Smooth muscle cell (in vitro differentiated cells): Measurements from ENCODE around the gene KLHL17. TPM values are rescaled to one million over a fixed set of nuclear protein-coding genes. Genes with fewer than 3 reads are reported as not detected.

Experiments used
- DNase-seq: peaks from one replicate; lab custom pipeline; 2025; ENCODE audit not compliant: unreplicated experiment; lab: John Stamatoyannopoulos, UW
- H2AFZ ChIP-seq: fragments of 200-600 bp; sonication (generic); 2 replicates; pipeline ENCODE4 v1.6.0; 2016; ENCODE audit warnings: antibody characterized with exemption, low read depth, mild to moderate bottlenecking
- H3F3A ChIP-seq: fragments of 200-600 bp; sonication (generic); 2 replicates; pipeline ENCODE4 v1.6.0; 2017; ENCODE audit warnings: antibody characterized with exemption, low read depth
- H3K27ac ChIP-seq: fragments of 200-600 bp; sonication (generic); 2 replicates; pipeline ENCODE4 v1.5.1; 2016; ENCODE audit warnings: low read depth, mild to moderate bottlenecking
- H3K27me3 ChIP-seq: fragments of 200-600 bp; sonication (generic); 2 replicates; pipeline ENCODE4 v1.6.1; 2016; ENCODE audit warnings: low read depth, mild to moderate bottlenecking
- H3K36me3 ChIP-seq: fragments of 200-600 bp; sonication (generic); 2 replicates; pipeline ENCODE4 v1.5.1; 2016; ENCODE audit warnings: low read depth
- H3K4me1 ChIP-seq: fragments of 200-600 bp; sonication (generic); 2 replicates; pipeline ENCODE4 v1.5.1; 2016; ENCODE audit warnings: low read depth
- H3K4me2 ChIP-seq: fragments of 200-600 bp; sonication (generic); 2 replicates; pipeline ENCODE4 v1.6.0; 2016; ENCODE audit warnings: mild to moderate bottlenecking
- H3K4me3 ChIP-seq: fragments of 200-600 bp; sonication (generic); 2 replicates; pipeline ENCODE4 v1.5.1; 2016; ENCODE audit warnings: mild to moderate bottlenecking
- H3K79me2 ChIP-seq: fragments of 200-600 bp; sonication (generic); 2 replicates; pipeline ENCODE4 v1.6.0; 2016; ENCODE audit warnings: low read depth, mild to moderate bottlenecking
- H3K9ac ChIP-seq: fragments of 200-600 bp; sonication (generic); 2 replicates; pipeline ENCODE4 v1.6.0; 2016; ENCODE audit warnings: low read depth
- H3K9me3 ChIP-seq: fragments of 200-600 bp; sonication (generic); replicated peaks from 2 replicates; pipeline ENCODE4 v1.5.1; 2016; ENCODE audit warnings: low read depth
- H4K20me1 ChIP-seq: fragments of 200-600 bp; sonication (generic); 2 replicates; pipeline ENCODE4 v1.6.0; 2016; ENCODE audit warnings: low read depth
- CTCF ChIP-seq: fragments of 200-600 bp; sonication (generic); IDR thresholded peaks from 2 replicates; pipeline ENCODE4 v1.5.1; 2017; ENCODE audit warnings: borderline replicate concordance, mild to moderate bottlenecking, antibody characterized with exemption; ENCODE audit not compliant: insufficient read depth, poor library complexity, severe bottlenecking
- WGBS: methylation state at CpG from one replicate; pipeline ENCODE4 v1.1.7; 2016; ENCODE audit warnings: low lambda C conversion rate; 5-methylcytosine and 5-hydroxymethylcytosine counted together
- polyA plus RNA-seq: library from polyadenylated mRNA; unstranded; fragments of >200 nt; fragmentation: Nextera tagmentation; extraction: Ambion mirVana; gene quantifications from 2 replicates; pipeline ENCODE4 v1.2.1, GENCODE V29; 2016
- small RNA-seq: library from RNA; depleted of rRNA; stranded (forward); fragments of <200 nt; gene quantifications from one replicate; pipeline ENCODE3, GENCODE V24; 2014
- total RNA-seq: library from RNA; depleted of rRNA; stranded (reverse); fragments of >200 nt; gene quantifications from 2 replicates; pipeline ENCODE4 v1.2.3, GENCODE V29; 2014

KLHL17 gene
- total and polyA plus RNA-seq, 2 experiments from 2014 or later, result 10.2 to 29.9 TPM

- Histone ChIP-seq H3F3A (peaks cover 4% of the 10 kb centered on the region), H3K9me3 (no peaks in the 10 kb centered on the region), H3K79me2 (no peaks in the 10 kb centered on the region), H3K9ac (no peak overlapping the region), H3K4me3 (no peak overlapping the region), H3K4me2 (peak overlapping the region; percentile 83), H4K20me1 (no peaks in the 10 kb centered on the region), H2AFZ (no peak overlapping the region), H3K27me3 (no peaks in the 10 kb centered on the region), H3K27ac (peak overlapping the region; percentile 11), H3K4me1 (peaks cover 14% of the 10 kb centered on the region), H3K36me3 (no peaks in the 10 kb centered on the region)
- 83% methylated on average over 19 of the region's 20 CpGs for WGBS
- peak; percentile 13 for TF ChIP-seq CTCF
- no peak for DNase-seq
Observed at GRCh38 chr1:1014799-1015681, 54.7 kb downstream of the KLHL17 start.

Small RNAs within 50 kb of the gene (small RNA-seq; reads per million reads assigned to genes)
- gene AL645608.3, result not detected
- gene AL645608.4, result not detected

Other genes with a start within 250 kb of the KLHL17 start
- gene SAMD11, start 36.7 kb upstream of the KLHL17 start, total RNA-seq, result 7.5 and 18.0 TPM in 2 replicates
- 21.1 and 24.1 TPM in 2 replicates for gene SAMD11, start 36.7 kb upstream of the KLHL17 start, polyA plus RNA-seq
- gene NOC2L, start 1.3 kb upstream of the KLHL17 start, total RNA-seq, result 34.5 and 38.9 TPM in 2 replicates
- 64.0 and 76.3 TPM in 2 replicates for gene NOC2L, start 1.3 kb upstream of the KLHL17 start, polyA plus RNA-seq
- gene PLEKHN1, start 5.9 kb downstream of the KLHL17 start, total RNA-seq, result 1.9 and 2.6 TPM in 2 replicates
- gene PLEKHN1, start 5.9 kb downstream of the KLHL17 start, polyA plus RNA-seq, result 5.2 and 9.6 TPM in 2 replicates
- 0.22 TPM in 1 of 2 replicates, not detected in the other for gene PERM1, start 21.5 kb downstream of the KLHL17 start, total RNA-seq
- 2.6 and 3.1 TPM in 2 replicates for gene PERM1, start 21.5 kb downstream of the KLHL17 start, polyA plus RNA-seq
- gene HES4, start 39.5 kb downstream of the KLHL17 start, total RNA-seq, result 33.8 and 57.0 TPM in 2 replicates
- gene HES4, start 39.5 kb downstream of the KLHL17 start, polyA plus RNA-seq, result 72.0 and 82.1 TPM in 2 replicates
- 49.1 and 109 TPM in 2 replicates for gene ISG15, start 52.9 kb downstream of the KLHL17 start, total RNA-seq
- gene ISG15, start 52.9 kb downstream of the KLHL17 start, polyA plus RNA-seq, result 147 and 148 TPM in 2 replicates
- gene AGRN, start 59.5 kb downstream of the KLHL17 start, total RNA-seq, result 24.7 and 28.9 TPM in 2 replicates
- gene AGRN, start 59.5 kb downstream of the KLHL17 start, polyA plus RNA-seq, result 17.5 and 31.0 TPM in 2 replicates
- gene RNF223, start 113.7 kb downstream of the KLHL17 start, total RNA-seq, result 0.81 and 4.3 TPM in 2 replicates
- 1.6 and 1.9 TPM in 2 replicates for gene RNF223, start 113.7 kb downstream of the KLHL17 start, polyA plus RNA-seq
- gene C1orf159, start 155.5 kb downstream of the KLHL17 start, total RNA-seq, result 9.3 and 24.5 TPM in 2 replicates
- 20.2 and 27.1 TPM in 2 replicates for gene C1orf159, start 155.5 kb downstream of the KLHL17 start, polyA plus RNA-seq
- gene TTLL10, start 213.3 kb downstream of the KLHL17 start, total RNA-seq, result not detected in 2 replicates
- gene TTLL10, start 213.3 kb downstream of the KLHL17 start, polyA plus RNA-seq, result 0.45 TPM in 1 of 2 replicates, not detected in the other
- gene TNFRSF18, start 246.0 kb downstream of the KLHL17 start, total RNA-seq, result 1.9 and 4.8 TPM in 2 replicates
- 12.2 and 15.8 TPM in 2 replicates for gene TNFRSF18, start 246.0 kb downstream of the KLHL17 start, polyA plus RNA-seq